ENCODE data around the gene DOCK7.
"Not testable (repeated sequence)": the region's sequence is repeated elsewhere in the genome, so short reads cannot be mapped to it uniquely, and the experiment has no call there.

DNA sequence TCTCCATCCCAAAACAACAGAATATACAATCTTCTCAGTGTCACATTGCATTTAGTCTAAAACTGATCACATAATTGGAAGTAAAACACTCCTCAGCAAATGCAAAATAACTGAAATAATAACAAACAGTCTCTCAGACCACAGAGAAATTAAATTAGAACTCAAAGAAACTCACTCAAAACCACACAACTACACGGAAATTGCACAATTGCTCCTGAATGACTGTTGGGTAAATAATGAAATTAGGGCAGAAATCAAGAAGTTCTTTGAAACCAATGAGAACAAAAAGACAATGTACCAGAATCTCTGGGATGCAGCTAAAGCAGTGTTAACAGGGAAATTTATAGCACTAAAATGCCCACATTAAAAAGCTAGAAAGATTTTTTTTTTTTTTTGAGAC, 120.3 kb downstream of the DOCK7 start:
- TF ChIP-seq, protein P1, sequence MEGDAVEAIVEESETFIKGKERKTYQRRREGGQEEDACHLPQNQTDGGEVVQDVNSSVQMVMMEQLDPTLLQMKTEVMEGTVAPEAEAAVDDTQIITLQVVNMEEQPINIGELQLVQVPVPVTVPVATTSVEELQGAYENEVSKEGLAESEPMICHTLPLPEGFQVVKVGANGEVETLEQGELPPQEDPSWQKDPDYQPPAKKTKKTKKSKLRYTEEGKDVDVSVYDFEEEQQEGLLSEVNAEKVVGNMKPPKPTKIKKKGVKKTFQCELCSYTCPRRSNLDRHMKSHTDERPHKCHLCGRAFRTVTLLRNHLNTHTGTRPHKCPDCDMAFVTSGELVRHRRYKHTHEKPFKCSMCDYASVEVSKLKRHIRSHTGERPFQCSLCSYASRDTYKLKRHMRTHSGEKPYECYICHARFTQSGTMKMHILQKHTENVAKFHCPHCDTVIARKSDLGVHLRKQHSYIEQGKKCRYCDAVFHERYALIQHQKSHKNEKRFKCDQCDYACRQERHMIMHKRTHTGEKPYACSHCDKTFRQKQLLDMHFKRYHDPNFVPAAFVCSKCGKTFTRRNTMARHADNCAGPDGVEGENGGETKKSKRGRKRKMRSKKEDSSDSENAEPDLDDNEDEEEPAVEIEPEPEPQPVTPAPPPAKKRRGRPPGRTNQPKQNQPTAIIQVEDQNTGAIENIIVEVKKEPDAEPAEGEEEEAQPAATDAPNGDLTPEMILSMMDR (conservative IDR thresholded peaks at IDR 0.05; ENCODE audit: low read depth, low read length): not testable (repeated sequence)
- TF ChIP-seq EZH2phosphoT487 (IDR thresholded peaks at IDR 0.05; ENCODE audit: borderline replicate concordance, low read length): not testable (repeated sequence)
